HG03108 (cell line): ENCODE results near the gene PITPNC1.
"Not testable (repeated sequence)": the region's sequence is repeated elsewhere in the genome, so short reads cannot be mapped to it uniquely, and the experiment has no call there.

Source experiments
- ATAC-seq: cut with Tn5 transposase; IDR thresholded peaks from one replicate; pipeline ENCODE4 v1.9.1; 2021; ENCODE audit warnings: moderate library complexity; ENCODE audit not compliant: unreplicated experiment

Gene PITPNC1

DNA sequence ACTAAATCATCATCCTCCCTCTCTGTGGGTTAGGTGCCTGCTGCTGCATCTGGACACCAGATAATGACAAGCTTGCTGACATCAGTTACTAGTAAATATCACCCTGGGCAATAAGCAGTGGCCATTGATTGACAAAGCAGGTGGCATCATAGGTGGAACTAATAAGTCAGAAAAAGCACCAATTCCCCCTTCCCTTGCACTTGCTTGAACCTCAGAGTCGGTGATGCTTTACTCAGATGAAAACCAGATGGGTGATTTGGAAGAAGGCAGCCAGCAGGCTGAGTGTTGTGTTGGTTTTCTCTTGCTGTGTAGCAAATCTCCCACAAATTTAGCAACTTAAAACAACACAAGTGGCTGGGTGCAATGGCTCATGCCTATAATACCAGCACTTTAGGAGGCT, 193.7 kb downstream of the PITPNC1 start:
- ATAC-seq, result no peak

DNA sequence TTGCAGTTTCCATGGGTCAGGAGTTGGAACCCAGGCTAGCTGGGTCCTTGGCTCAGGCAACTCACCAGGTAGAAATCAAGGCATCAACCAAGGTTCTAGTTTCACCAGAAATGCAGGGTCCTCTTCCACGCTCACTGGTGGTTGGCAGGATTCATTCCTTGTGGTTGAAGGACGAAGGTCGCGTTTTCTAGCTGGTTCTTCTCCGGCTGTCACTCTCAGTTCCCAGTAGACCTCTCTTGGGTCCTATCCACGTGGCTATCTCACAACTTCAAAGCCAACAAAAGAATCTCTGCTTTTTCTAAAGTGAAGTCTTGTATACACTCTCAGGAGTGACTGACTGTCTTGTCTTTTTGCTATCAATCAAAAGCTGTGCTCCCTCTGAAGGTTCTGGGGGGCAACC, 194.4 kb downstream of the PITPNC1 start:
- ATAC-seq, result no peak

DNA sequence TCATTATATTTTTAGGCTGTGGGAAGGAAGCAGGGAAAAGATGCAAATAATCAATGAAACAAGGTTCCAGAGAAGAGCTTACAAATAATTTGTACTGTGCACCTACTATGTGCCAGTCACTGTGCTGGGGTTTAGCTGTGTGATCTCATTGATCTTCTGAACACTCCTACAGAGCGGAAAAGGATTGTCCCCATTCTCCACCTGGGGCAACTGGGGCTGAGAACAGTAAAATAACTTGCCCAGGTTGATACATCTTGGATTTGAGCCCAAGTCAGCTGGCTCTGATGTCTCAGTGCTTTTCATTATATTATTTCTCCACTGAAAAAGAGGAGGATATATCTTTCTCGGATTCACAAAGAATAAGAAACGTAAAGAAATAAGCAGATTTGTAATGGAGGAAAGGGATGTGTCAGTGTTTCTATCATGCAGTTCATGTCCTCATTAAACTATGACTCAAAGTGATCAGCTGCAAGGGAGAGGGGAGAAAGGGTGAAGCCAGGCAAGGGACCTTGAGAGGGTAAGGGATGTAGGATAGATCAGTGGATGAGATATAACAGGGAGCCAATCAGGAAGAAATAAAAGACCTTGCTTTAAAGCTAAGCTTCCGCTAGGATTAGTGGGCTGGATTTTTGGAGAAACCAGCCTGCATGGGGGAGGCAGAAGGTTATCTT, 197.0 kb downstream of the PITPNC1 start:
- peak; percentile 4 for ATAC-seq

DNA sequence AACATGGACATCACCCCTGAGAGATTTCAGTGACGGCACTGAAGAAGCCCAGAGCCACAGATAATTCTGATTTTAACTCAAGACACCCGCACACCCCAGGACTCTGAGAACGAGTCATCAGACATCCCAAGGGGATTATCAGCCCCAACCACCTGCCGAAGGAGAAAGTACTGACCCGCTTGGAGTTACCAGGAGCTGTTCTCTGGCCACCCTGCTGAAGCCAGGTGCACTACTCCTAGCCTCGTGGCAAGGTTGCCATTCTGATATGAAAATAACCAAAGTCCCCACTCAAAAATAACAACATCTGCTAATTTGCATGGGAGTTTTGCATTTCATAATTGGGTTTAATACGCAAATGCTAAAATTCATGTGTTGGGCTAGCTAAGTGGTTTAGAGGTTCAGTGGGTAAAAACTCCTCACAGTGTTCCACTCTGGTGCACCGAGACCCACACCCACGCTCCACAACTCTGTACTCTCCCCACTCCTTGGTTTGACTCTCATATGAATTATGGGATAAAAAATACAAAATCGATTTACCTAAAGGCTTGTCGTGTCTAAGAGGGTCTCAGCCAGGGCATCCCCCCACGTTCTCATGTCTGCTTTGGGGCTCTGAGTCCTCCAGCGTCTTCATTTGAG, 197.7 kb downstream of the PITPNC1 start:
- peak; percentile 25 for ATAC-seq

DNA sequence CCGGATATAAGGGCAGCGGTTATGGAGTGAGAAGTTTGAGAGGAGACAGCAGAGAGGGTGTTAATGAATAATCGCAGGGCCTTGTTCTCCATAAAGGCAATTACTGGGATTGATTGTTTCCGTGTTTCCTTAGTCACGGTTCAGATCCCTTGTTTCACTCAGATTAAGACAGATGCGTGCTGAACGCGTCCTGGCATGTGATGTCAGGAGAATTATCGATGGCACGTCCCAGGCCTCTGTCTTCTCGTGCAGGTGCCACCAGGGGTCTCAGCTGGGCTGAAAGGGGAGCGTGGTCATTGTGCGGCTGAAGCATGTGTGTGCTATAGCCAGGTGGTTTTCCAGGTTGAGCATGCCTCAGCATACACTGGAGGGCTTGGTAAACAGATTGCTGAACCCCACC, 198.2 kb downstream of the PITPNC1 start:
- no peak for ATAC-seq

DNA sequence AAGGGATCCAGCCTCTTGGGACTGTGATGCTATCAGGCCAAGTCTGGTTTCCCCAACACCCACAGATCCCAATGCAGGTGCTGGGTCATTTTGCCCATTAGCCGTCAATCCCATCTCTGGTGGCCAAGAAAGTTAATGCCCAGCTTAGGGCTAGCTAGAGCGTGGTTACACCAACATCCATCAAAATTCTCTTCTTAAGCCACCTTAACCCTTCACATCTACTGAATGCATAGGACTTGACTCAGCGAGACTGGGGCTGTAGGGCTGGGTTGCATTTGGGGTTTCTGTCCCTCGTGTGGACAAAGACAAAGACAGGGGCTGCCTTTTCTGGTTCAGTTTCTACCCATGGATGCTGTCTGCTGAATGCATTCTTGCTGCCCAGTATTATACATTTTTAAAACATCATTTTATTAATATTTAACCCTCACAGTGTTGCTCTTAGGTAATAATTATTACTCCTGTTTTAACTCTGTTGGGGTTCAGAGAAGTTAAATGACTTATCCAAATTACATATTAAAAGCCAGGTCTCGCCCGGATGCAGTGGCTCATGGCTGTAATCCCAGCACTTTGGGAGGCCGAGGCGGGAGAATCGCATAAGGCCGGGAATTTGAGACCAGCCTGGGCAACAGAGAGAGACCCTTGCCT, 199.5 kb downstream of the PITPNC1 start:
- no peak for ATAC-seq

DNA sequence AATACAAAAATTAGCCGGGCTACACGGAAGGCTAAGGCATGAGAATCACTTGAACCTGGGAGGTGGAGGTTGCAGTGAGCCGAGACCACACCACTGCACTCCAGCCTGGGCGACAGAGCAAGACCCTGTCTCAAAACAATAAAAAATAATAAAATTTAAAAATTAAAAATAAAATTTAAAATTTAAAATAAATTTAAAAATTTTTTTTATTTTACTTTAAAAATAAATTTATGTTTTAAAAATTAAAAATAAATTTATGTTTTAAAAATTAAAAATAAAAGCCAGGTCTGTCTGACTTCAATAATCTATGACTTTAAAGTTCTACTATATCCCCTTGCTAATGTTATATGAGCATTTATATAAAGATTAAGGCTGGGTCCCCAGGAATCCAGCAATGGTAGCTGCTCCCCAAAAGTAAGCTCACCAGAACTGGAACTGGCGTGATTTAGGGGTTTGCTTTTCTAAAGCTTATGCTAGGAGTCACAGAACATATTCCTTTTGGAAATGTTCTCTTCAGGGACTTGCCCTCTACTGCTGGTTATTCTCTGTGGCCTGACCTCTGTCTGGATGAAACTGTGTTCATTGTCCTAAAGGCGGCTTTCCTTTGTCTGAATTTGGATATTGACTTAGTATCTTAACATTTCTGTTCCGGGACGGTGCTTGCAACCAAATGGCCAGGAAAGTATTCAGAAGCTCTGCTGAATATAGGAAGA, 200.5 kb downstream of the PITPNC1 start:
- ATAC-seq, result no peak

DNA sequence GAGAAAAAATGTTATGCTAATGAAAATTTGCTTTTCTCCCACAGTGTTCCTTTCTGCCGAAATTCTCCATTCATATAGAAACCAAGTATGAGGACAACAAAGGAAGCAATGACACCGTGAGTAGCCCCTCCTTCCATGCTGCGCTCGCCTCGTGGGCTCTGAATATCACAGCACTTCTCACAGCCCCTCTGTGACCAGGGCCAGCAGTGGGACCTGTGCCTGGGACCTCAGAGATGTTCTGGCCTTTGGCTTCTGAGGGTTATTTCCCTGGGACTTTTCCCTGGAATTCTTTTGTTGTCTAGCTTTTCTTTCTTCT, 201.0 kb downstream of the PITPNC1 start:
- ATAC-seq, result no peak

DNA sequence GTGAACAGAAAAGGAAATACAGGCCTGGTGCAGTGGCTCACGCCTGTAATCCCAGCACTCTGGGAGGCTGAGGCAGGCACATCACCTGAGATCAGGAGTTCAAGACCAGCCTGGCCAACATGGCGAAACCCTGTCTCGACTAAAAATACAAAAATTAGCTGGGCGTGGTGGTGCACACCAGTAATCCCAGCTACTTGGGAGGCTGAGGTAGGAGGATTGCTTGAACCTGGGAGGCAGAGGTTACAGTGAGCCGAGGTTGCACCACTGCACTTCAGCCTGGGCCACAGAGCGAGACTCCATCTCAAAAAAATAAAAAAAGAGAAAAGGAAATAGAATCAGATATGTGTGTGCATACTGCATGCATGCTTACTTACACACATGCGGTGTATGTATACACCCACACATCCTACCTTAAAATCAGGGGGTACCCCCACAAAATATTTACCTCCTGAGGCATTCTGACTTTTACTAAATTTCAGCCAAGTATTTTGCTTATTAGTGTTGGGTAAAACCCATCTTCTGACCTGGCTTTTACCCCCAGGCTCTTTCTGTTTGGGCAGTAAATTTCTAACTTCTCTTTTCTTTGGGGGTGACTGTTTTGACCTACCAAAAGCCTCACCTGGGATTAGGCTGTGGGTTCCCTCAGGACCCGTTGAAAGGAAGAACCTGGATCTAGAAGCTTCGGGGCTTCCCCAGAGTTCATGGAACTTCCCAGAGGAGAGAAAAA, 201.8 kb downstream of the PITPNC1 start:
- ATAC-seq, result not testable (repeated sequence)

DNA sequence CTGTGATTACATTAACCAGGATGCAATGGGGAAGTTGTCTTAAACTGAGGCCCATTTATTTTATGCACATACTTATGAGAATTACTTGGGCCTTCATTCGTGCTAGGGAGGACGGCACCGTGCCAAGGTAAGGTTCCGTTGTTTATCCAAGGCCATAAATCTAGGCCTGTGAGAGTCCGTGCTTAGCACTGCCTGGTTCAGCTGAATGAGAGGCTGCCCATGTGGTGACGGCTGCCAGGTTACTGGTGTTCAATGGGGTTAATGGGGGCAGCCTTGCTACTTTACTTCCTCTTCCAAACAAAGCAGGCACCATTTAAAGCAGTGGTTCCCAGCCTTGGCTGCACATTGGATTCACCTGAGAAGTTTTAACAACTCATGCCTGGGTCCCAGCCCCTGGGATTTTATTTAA, 205.6 kb downstream of the PITPNC1 start:
- no peak for ATAC-seq

DNA sequence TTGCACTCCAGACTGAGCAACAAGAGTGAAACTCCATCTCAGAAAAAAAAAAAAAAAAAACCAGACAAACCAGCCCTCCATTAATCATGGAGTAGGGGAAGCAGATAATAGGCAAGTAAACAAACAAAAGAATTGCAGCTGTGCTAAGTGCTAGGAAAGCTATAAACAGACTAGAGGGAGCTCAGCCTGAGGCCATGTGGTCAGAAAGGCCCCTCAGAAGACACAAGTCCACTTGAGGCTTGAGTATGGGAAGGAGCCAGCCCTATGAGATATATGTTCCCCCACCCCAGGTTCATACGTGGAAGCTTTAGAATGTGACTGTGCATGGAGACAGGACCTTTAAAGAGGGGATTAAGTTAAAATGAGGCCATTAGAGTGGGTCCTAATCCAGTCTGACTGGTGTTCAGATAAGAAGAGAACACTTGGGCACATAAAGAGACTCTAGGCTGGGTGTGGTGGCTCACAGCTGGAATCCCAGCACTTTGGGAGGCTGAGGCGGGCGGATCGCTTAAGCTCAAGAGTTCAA, 208.1 kb downstream of the PITPNC1 start:
- ATAC-seq, result no peak

DNA sequence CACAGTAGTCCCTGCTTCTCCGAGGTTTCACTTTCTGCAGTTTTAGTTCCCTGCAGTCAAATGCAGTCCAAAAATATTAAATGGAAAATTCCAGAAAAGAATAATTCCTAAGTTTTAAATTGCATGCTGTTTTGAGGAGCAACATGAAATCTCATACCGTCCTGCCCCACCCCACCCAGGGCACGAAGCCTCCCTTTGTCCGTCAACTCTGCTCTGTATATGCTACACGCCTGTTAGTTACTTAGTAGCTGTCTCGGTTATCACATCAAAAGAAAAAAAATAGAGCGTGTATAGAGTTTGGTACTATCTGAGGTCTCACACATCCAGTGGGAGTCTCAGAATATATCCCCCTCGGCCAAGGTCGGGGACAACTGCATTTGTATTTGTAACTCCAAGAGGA, 211.2 kb downstream of the PITPNC1 start:
- ATAC-seq, result no peak

DNA sequence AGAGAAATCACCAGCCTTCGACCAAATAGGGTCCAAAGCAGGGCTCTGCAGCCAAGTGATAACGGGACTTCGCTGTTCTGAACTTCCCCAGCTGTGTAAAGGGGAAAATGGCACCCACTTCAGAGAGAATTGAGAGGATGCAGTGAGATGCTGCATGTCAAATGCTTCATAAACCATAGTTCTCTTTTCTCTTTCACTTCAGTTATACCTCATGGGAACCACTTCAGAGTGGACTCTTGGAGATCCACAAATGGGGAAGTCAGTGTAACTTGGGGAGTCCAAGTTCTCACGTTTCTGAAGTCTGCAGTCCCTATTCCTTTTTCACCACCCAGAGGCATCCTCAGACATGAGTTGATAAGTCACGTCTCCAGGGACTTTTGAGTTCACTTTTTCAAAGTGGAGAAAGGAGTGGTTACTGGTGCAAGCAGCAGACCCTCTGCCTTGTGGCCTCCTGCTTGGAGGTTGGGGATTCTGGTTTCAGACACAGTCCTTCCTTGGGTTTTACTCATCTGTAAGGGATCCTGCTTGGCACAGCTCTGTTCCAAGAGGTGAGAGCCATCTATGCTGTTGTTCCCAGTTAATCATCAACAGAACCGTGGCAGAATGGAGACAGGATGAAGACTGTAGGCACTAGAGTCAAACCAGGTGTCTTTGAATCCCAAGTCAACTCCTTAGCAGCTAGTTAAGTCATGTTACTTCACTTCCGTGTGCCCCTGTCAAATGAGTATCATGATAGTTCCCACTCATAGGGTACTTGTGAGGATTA, 217.2 kb downstream of the PITPNC1 start:
- ATAC-seq, result peak; percentile 50

DNA sequence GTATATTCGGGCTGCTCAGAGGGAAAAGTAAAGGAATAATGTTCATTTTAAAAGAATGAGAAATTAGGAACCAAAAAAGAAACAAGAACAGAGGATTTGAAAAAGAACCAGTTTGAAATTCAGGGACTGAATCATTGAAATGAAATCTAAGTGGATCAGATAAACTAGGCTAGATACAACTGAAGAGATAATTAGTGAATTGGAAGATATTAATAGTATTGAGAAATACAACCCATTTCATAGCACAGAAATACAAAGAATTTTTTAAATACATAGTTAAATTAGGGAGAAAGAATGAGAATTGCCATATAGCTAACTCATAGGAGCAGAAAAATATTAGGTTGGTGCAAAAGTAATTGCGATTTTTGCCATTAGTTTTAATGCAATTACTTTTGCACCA, 223.3 kb downstream of the PITPNC1 start:
- no peak for ATAC-seq

DNA sequence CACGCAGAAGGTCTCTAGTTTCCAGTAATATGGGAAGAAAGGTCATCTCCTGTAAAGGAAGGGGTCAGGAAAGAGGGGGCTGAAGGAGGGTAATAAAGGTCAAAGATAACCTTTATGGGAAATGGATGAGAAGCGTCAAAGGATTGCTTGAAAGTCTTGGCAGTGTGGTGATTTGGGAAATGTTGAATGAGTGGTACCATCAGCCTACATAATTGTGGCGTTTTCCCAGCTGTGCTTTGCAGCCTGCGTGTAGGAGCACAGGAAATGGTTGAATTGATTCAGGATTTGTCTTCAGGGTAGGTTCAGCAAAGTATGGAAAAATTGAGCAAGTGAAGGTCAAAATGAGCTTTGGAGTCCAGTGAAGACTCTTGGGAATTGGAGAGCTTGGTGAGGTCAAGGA, 224.8 kb downstream of the PITPNC1 start:
- ATAC-seq, result no peak

DNA sequence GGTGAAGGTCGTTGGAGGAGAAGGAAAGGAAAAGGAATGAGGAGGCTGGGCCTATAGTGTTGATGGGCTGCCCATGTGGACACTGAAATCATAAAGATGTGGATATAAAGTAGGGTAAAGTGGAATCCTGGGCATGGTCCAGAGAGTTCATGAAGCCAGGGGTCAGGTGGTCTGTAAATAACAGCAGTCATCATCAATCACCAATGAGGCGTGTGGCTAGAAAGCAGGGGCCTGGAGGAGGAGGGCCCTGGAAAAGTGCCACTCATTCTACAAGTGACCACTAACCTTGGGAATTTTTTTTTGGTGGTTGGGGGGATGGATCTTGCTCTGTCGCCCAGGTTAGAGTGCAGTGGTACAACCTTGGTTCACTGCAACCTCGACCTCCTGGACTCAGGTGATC, 225.4 kb downstream of the PITPNC1 start:
- no peak for ATAC-seq

DNA sequence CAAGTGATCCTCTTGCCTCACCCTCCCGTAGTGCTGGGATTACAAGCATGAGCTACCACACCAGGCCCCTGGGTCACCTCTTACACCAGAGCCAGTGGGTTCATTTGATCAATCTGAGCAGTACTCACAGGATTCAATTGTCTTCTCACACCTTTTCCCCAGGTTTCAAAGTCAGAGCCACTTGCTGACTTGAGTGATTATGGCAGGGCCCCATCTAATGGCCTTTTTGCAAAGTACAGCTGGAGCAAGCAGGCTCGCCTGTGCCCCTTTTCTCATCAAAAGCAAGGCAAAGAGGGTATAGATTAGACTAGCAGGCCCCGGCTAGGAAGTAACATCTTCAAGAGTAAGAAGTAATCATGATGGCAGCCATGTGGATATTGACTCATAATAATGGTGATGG, 225.9 kb downstream of the PITPNC1 start:
- ATAC-seq, result peak; percentile 54

DNA sequence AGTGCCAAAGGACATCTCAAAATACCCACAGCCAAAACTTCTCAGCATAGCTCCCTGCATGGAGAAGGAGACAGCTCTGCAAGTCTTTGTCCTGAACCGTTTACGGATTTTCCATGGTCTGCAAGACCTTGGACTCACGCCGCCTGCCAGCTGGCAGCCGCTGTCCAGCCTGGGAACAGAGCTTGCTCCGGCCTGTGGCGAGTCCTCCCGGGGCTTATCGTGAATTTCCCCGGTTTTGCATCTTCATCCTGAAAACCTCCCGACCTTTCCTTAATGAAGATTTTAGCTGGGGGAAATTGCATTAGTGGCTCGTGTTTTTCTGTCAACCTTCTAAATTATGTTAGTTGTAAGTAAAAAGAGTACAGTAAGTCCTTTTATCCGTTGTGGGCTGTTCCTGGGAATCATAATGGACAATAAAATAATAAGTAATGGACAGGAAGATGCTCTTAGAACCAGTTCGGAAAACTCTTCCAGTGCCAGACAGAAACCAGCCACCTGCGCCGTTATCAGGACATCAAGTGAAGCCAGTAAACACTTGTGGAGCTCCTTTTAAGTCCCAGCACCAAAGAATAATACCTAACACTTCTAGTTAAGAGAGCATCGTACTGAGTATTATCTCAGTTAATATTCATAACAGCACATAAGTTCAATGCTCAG, 228.3 kb downstream of the PITPNC1 start:
- ATAC-seq, result no peak

DNA sequence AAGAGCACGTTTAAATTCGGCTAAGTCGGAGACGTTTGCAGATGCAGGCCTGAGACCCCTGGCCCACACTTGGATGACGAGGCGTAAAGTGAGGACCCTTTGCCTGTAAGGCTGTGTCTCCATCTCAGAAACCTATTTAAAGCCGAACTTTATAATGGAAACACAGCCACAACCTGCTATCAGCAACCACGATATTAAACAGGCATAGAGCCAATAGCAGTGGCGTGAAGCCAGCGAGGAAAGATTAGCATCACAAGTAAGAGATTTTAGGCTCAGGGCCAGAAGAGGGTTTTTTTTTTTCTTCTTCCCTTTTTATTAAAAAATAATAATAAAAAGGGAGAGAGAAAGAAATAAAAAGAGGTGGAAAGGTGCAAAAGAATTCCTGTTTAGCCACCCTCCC, 229.4 kb downstream of the PITPNC1 start:
- no peak for ATAC-seq
